ENCODE results near the gene TFDP1. TPM values are rescaled to one million over a fixed set of nuclear protein-coding genes. Genes with fewer than 3 reads are reported as not detected.

The TFDP1 gene
- total RNA-seq, 4 donors from 2014 or later, result 10.3 to 101 (median 52.3) TPM

DNA sequence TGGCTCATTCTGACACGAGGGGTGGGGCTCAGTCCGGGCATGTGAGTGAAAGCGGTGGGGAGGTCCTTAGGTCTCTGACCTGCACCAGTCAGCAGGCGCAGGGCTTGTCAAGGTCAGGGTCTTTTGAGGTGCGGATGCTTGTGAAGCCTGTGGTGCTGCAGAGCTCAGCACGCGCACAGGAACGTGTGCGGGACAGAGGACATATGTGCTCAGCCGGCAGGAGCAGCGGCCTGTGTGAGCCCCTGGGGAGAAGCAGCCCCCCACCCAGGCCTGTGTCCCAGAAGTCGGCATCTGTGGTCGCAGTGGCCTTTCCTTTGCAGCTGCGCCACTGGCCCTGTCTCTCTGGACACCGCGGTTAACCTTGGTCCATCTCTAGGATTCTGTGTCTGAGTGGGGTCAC is 42.6 kb downstream of the TFDP1 start:
- H3K27me3 ChIP-seq, result no peaks in the 10 kb centered on the region
- no peaks in the 10 kb centered on the region for H3K9me3 ChIP-seq
- intact Hi-C loops (cut with DNase I; ENCODE audit: low total_unique reads), result no loop called here
- H3K4me3 ChIP-seq, result no peak overlapping the region
- no peaks in the 10 kb centered on the region for H3K4me1 ChIP-seq
- DNase-seq, result no peak
- H3K36me3 ChIP-seq, result no peaks in the 10 kb centered on the region
- no peak for TF ChIP-seq POLR2A (IDR thresholded peaks at IDR 0.05)
- TF ChIP-seq, protein P1, sequence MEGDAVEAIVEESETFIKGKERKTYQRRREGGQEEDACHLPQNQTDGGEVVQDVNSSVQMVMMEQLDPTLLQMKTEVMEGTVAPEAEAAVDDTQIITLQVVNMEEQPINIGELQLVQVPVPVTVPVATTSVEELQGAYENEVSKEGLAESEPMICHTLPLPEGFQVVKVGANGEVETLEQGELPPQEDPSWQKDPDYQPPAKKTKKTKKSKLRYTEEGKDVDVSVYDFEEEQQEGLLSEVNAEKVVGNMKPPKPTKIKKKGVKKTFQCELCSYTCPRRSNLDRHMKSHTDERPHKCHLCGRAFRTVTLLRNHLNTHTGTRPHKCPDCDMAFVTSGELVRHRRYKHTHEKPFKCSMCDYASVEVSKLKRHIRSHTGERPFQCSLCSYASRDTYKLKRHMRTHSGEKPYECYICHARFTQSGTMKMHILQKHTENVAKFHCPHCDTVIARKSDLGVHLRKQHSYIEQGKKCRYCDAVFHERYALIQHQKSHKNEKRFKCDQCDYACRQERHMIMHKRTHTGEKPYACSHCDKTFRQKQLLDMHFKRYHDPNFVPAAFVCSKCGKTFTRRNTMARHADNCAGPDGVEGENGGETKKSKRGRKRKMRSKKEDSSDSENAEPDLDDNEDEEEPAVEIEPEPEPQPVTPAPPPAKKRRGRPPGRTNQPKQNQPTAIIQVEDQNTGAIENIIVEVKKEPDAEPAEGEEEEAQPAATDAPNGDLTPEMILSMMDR (IDR thresholded peaks at IDR 0.05), result no peak
- H3K27ac ChIP-seq, result no peak overlapping the region

GRCh38 chr13:113628291-113629270 is 44.0 kb downstream of the TFDP1 start:
- Histone ChIP-seq H3K4me1 (no peaks in the 10 kb centered on the region), H3K27me3 (no peaks in the 10 kb centered on the region), H3K27ac (no peak overlapping the region), H3K4me3 (no peak overlapping the region), H3K9me3 (no peaks in the 10 kb centered on the region), H3K36me3 (no peaks in the 10 kb centered on the region)
- intact Hi-C loops (cut with DNase I; ENCODE audit: low total_unique reads), result no loop called here
- TF ChIP-seq, protein P1 (IDR thresholded peaks at IDR 0.05), result no peak
- TF ChIP-seq POLR2A (IDR thresholded peaks at IDR 0.05), result no peak
- DNase-seq, result no peak

DNA sequence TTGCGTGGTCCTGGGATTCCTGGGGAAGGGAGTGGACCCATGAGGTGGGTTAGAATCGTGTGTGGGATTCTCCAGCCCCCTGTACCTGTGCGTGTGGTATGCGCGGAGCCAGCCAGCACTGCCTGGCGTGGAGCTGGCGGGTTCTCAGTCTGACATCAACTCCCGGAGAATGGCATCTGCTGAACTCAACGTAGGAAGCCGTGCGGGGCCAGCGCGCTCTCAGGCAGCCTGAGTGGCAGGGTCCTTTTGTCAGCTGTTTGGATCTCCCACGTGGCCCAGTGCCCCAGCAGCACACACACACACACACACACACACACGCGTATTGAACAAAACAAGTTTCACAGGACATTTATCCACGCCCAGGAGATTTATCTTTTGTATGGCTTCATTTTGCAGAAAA is 45.3 kb downstream of the TFDP1 start:
- Histone ChIP-seq H3K9me3 (no peaks in the 10 kb centered on the region), H3K4me1 (no peaks in the 10 kb centered on the region), H3K27me3 (no peaks in the 10 kb centered on the region), H3K27ac (no peak overlapping the region), H3K4me3 (no peak overlapping the region), H3K36me3 (no peaks in the 10 kb centered on the region)
- DNase-seq, result no peak
- TF ChIP-seq, protein P1 (IDR thresholded peaks at IDR 0.05), result no peak
- no peak for TF ChIP-seq POLR2A (IDR thresholded peaks at IDR 0.05)
- intact Hi-C loops (cut with DNase I; ENCODE audit: low total_unique reads), result no loop called here

GRCh38 chr13:113630296-113630695 is 45.7 kb downstream of the TFDP1 start:
- Histone ChIP-seq H3K4me3 (no peak overlapping the region), H3K9me3 (no peaks in the 10 kb centered on the region), H3K4me1 (no peaks in the 10 kb centered on the region), H3K27me3 (no peaks in the 10 kb centered on the region), H3K27ac (no peak overlapping the region), H3K36me3 (no peaks in the 10 kb centered on the region)
- intact Hi-C loops (cut with DNase I; ENCODE audit: low total_unique reads), result no loop called here
- TF ChIP-seq, protein P1 (IDR thresholded peaks at IDR 0.05), result no peak
- no peak for TF ChIP-seq POLR2A (IDR thresholded peaks at IDR 0.05)
- no peak for DNase-seq

- Histone ChIP-seq H3K4me1 (no peaks in the 10 kb centered on the region), H3K36me3 (no peaks in the 10 kb centered on the region), H3K4me3 (no peak overlapping the region), H3K27ac (no peak overlapping the region), H3K27me3 (no peaks in the 10 kb centered on the region), H3K9me3 (no peaks in the 10 kb centered on the region)
- no peak for DNase-seq
- intact Hi-C loops (cut with DNase I; ENCODE audit: low total_unique reads), result no loop called here
- TF ChIP-seq, protein P1 (IDR thresholded peaks at IDR 0.05), result no peak
- no peak for TF ChIP-seq POLR2A (IDR thresholded peaks at IDR 0.05)
These were observed 46.3 kb downstream of the TFDP1 start for GRCh38 chr13:113630804-113631203.

Measured in uterus (tissue), 4 donors.